Activated CD8-positive, alpha-beta memory T cell treated with anti-CD3 and anti-CD28 coated beads, Interleukin-2, amount 50 U/mL, for 1 hour (primary cell): ENCODE data around the gene ABCC3.

Source experiments
- DNase-seq: peaks from one replicate; pipeline ENCODE4 v3.0.0-alpha.2; 2020; ENCODE audit errors: extremely low read depth

The ABCC3 gene

DNA sequence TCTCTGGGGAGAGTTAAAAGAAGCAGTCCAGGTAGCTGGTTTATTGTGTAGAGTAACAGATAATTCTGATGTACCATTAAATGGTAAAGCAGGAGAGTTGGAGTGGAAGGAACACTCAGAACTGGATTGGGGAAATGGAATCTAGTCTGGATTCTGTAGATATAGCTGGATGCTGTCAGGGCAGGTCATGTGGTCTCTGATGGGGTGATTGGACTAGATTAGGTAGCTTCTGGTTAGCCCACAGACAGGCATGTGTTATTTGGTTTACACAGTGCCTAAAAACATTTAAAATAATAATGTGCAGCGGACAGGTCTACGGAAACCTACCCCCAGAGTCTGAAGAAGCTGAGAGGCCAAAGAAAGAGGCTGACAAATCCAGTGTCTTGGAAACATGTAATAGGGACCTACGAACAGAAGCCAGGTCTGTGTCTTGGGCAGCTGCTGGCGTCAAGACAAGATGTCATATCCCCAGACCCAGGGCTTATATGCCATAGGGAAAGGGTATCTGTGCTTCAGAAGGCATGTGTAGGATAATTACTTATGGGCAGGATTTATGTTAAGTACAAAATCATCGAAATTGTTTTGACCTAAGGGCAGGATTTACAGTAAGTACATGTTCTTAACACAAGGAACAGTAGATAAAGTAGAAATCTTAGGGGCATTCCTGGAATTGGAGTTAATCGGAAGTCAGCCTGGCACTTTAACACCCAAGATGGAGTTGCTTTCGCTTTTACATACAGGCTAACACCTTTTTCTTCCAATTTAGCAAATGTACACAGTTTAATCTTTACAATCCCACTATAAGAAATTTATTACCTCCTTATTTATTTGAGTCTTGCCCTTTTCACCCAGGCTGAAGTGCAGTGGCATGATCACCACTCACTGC lies 97.1 kb downstream of the ABCC3 start:
- no peak for DNase-seq

DNA sequence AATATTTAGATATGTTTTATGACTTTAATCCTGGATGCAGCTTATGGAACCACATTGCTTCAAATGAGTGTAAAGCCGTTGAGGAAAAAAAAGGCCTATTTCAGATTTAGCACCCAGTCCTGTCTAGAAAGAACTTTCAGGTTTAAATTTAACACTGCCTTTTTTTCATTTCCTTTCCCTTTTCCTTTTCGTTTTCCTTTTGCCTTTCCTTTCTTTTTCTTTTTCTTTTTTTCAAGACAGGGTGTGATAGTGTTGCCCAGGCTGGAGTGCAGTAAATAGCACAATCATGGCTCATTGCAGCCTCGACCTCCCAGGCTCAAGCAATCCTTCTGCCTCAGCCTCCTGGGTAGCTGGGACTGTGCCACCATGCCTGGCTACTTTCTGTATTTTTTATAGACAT lies 100.6 kb downstream of the ABCC3 start:
- DNase-seq: no peak

DNA sequence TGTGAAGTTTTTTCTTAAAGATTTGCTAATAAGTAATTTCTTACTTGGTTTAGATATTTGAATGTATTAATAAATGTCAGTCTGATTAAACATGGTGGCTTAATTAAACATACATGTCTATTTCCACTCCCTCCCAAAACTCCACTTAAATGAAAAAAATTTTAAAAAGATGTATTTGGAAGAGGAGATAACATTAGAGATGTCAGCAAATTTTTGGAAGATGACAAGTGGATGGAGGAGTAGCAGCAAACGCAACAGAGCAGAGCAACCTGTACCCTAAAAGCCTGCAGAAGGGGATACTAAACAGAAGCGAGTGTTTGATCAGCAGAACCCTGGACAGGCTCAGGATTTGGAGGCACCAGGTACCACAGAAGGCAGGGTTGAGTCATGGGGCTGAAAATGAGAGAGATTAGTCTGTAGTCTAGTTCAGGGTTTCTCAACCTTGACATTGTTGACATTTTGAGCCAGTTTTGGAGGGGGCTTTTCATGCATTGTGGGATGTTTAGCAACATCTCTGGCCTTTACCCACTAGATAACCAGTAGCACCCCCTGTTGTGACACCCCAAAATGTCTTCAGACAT lies 102.5 kb downstream of the ABCC3 start:
- DNase-seq: no peak

DNA sequence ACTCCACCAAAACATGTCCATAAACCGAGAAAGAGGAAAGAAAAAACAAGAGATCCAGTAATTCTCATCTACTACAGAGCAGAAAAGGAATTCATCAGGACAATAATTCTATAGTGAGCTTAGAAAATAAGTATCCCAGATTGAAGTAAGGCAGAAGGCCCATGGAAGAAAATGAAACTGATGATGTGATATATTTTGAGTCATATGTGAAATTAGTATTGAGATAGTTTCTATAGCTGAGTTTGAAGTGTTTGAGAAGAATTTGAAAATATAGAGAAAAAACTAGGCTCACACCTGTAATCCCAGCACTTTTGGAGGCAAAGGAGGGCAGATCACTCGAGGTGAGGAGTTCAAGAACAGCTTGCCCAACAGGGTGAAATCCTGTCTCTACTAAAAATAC lies 104.4 kb downstream of the ABCC3 start:
- DNase-seq: no peak
